Measurements from ENCODE around the gene ZNF236. TPM values are rescaled to one million over a fixed set of nuclear protein-coding genes. Genes with fewer than 3 reads are reported as not detected.
A peak's percentile ranks its signal among the peaks of the same experiment; 100 is the strongest.

ZNF236 gene
- total and polyA plus RNA-seq, 5 donors from 2014 or later, result 5.5 to 26.1 (median 8.1) TPM

- Mint-ChIP-seq H3K4me3 (no peak overlapping the region), H3K27me3 (no peaks in the 10 kb centered on the region), H3K27ac (peak overlapping the region in 2 of 3 donors; percentile 36 to 57), H3K36me3 (peaks cover 45% of the 10 kb centered on the region), H3K4me1 (peaks cover 4 to 24% (median 20%) of the 10 kb centered on the region in 4 donors), H3K9me3 (no peaks in the 10 kb centered on the region)
- no peak for ATAC-seq (ENCODE audit: low read depth in 2 of 2)
- no peaks in the 10 kb centered on the region for H3K9me3 ChIP-seq (ENCODE audit: control insufficient read depth in 2 of 2, low read length in 2 of 2)
- DNase-seq, result no peak
- H3K27ac ChIP-seq (ENCODE audit: insufficient read depth, low read length, poor library complexity, severe bottlenecking), result no peak overlapping the region
- H3K4me3 ChIP-seq (ENCODE audit: low read depth, low read length), result no peak overlapping the region
- peaks cover 6% of the 10 kb centered on the region for H3K4me1 ChIP-seq (ENCODE audit: control insufficient read depth, insufficient read depth, low read length, poor library complexity, severe bottlenecking)
- peaks cover 52% of the 10 kb centered on the region for H3K36me3 ChIP-seq (ENCODE audit: control insufficient read depth, insufficient read depth, low read length)
- no peaks in the 10 kb centered on the region for H3K27me3 ChIP-seq (ENCODE audit: control insufficient read depth, insufficient read depth, low read length)
Observed at GRCh38 chr18:76953156-76953555, 130.8 kb downstream of the ZNF236 start.

- H3K27me3 ChIP-seq (ENCODE audit: control insufficient read depth, insufficient read depth, low read length), result no peaks in the 10 kb centered on the region
- ATAC-seq (ENCODE audit: low read depth in 2 of 2) (no peak), DNase-seq (no peak)
- H3K4me1 ChIP-seq (ENCODE audit: control insufficient read depth, insufficient read depth, low read length, poor library complexity, severe bottlenecking), result peaks cover under 1% of the 10 kb centered on the region
- peaks cover 53% of the 10 kb centered on the region for H3K36me3 ChIP-seq (ENCODE audit: control insufficient read depth, insufficient read depth, low read length)
- Mint-ChIP-seq H3K27ac (peak overlapping the region in 1 of 3 donors; percentile 36), H3K36me3 (peaks cover 40% of the 10 kb centered on the region), H3K4me1 (peaks cover 4 to 18% (median 16%) of the 10 kb centered on the region in 4 donors), H3K4me3 (no peak overlapping the region), H3K27me3 (no peaks in the 10 kb centered on the region), H3K9me3 (no peaks in the 10 kb centered on the region)
- no peak overlapping the region for H3K27ac ChIP-seq (ENCODE audit: insufficient read depth, low read length, poor library complexity, severe bottlenecking)
- H3K9me3 ChIP-seq (ENCODE audit: control insufficient read depth in 2 of 2, low read length in 2 of 2), result no peaks in the 10 kb centered on the region
- no peak overlapping the region for H3K4me3 ChIP-seq (ENCODE audit: low read depth, low read length)
Observed at GRCh38 chr18:76953583-76954233, 131.4 kb downstream of the ZNF236 start.

GRCh38 chr18:76955524-76956170 is 133.3 kb downstream of the ZNF236 start:
- Mint-ChIP-seq H3K27ac (no peak overlapping the region), H3K4me1 (peaks cover 2 to 9% (median 7%) of the 10 kb centered on the region in 4 donors), H3K36me3 (peaks cover 45% of the 10 kb centered on the region), H3K9me3 (no peaks in the 10 kb centered on the region), H3K27me3 (no peaks in the 10 kb centered on the region), H3K4me3 (peak overlapping the region in 1 of 4 donors; percentile 27)
- DNase-seq, result no peak
- Histone ChIP-seq H3K4me3 (ENCODE audit: low read depth, low read length) (no peak overlapping the region), H3K36me3 (ENCODE audit: control insufficient read depth, insufficient read depth, low read length) (peaks cover 68% of the 10 kb centered on the region), H3K9me3 (ENCODE audit: control insufficient read depth in 2 of 2, low read length in 2 of 2) (no peaks in the 10 kb centered on the region), H3K4me1 (ENCODE audit: control insufficient read depth, insufficient read depth, low read length, poor library complexity, severe bottlenecking) (no peaks in the 10 kb centered on the region), H3K27me3 (ENCODE audit: control insufficient read depth, insufficient read depth, low read length) (no peaks in the 10 kb centered on the region), H3K27ac (ENCODE audit: insufficient read depth, low read length, poor library complexity, severe bottlenecking) (no peak overlapping the region)
- no peak for ATAC-seq (ENCODE audit: low read depth in 2 of 2)

- Histone ChIP-seq H3K9me3 (ENCODE audit: control insufficient read depth in 2 of 2, low read length in 2 of 2) (no peaks in the 10 kb centered on the region), H3K4me1 (ENCODE audit: control insufficient read depth, insufficient read depth, low read length, poor library complexity, severe bottlenecking) (no peaks in the 10 kb centered on the region), H3K27ac (ENCODE audit: insufficient read depth, low read length, poor library complexity, severe bottlenecking) (no peak overlapping the region), H3K27me3 (ENCODE audit: control insufficient read depth, insufficient read depth, low read length) (no peaks in the 10 kb centered on the region), H3K4me3 (ENCODE audit: low read depth, low read length) (no peak overlapping the region), H3K36me3 (ENCODE audit: control insufficient read depth, insufficient read depth, low read length) (peaks cover 71% of the 10 kb centered on the region)
- no peak for DNase-seq
- Mint-ChIP-seq H3K27ac (no peak overlapping the region), H3K4me1 (peaks cover 0 to 4% (median 2%) of the 10 kb centered on the region in 4 donors), H3K4me3 (no peak overlapping the region), H3K27me3 (no peaks in the 10 kb centered on the region), H3K36me3 (peaks cover 46% of the 10 kb centered on the region), H3K9me3 (peaks cover 0 to under 1% (median 0%) of the 10 kb centered on the region in 7 donors)
- ATAC-seq (ENCODE audit: low read depth in 2 of 2), result no peak
Observed at GRCh38 chr18:76956648-76957047, 134.3 kb downstream of the ZNF236 start.

- Mint-ChIP-seq H3K4me3 (no peak overlapping the region), H3K27me3 (no peaks in the 10 kb centered on the region), H3K4me1 (peaks cover under 1 to 13% (median 7%) of the 10 kb centered on the region in 4 donors)
Observed at GRCh38 chr18:76957384-76958355, 135.3 kb downstream of the ZNF236 start.

GRCh38 chr18:76958692-76959341 is 136.5 kb downstream of the ZNF236 start:
- H3K27ac Mint-ChIP-seq, result peak overlapping the region in 1 of 3 donors; percentile 51
- H3K36me3 Mint-ChIP-seq, result peaks cover 53% of the 10 kb centered on the region
- peaks cover 0 to 2% (median 0%) of the 10 kb centered on the region in 7 donors for H3K9me3 Mint-ChIP-seq
- DNase-seq, result no peak
- ATAC-seq (ENCODE audit: low read depth in 2 of 2), result no peak
- no peaks in the 10 kb centered on the region for H3K27me3 ChIP-seq (ENCODE audit: control insufficient read depth, insufficient read depth, low read length)
- H3K27me3 Mint-ChIP-seq, result no peaks in the 10 kb centered on the region
- H3K4me3 ChIP-seq (ENCODE audit: low read depth, low read length), result no peak overlapping the region
- no peak overlapping the region for H3K27ac ChIP-seq (ENCODE audit: insufficient read depth, low read length, poor library complexity, severe bottlenecking)
- no peak overlapping the region for H3K4me3 Mint-ChIP-seq
- no peaks in the 10 kb centered on the region for H3K9me3 ChIP-seq (ENCODE audit: control insufficient read depth in 2 of 2, low read length in 2 of 2)
- H3K36me3 ChIP-seq (ENCODE audit: control insufficient read depth, insufficient read depth, low read length), result peaks cover 60% of the 10 kb centered on the region
- peaks cover 5% of the 10 kb centered on the region for H3K4me1 ChIP-seq (ENCODE audit: control insufficient read depth, insufficient read depth, low read length, poor library complexity, severe bottlenecking)
- peaks cover 12 to 24% (median 18%) of the 10 kb centered on the region in 4 donors for H3K4me1 Mint-ChIP-seq

More at GRCh38 chr18:76957384-76958355, 135.3 kb downstream of the ZNF236 start:
- H3K36me3 Mint-ChIP-seq, result peaks cover 52% of the 10 kb centered on the region
- peaks cover 0 to 2% (median 0%) of the 10 kb centered on the region in 7 donors for H3K9me3 Mint-ChIP-seq
- no peaks in the 10 kb centered on the region for H3K27me3 ChIP-seq (ENCODE audit: control insufficient read depth, insufficient read depth, low read length)
- H3K27ac Mint-ChIP-seq, result peak overlapping the region in 2 of 3 donors; percentile 15 to 33
- ATAC-seq (ENCODE audit: low read depth in 2 of 2) (no peak), DNase-seq (no peak)
- no peak overlapping the region for H3K27ac ChIP-seq (ENCODE audit: insufficient read depth, low read length, poor library complexity, severe bottlenecking)
- no peaks in the 10 kb centered on the region for H3K9me3 ChIP-seq (ENCODE audit: control insufficient read depth in 2 of 2, low read length in 2 of 2)
- no peaks in the 10 kb centered on the region for H3K4me1 ChIP-seq (ENCODE audit: control insufficient read depth, insufficient read depth, low read length, poor library complexity, severe bottlenecking)
- no peak overlapping the region for H3K4me3 ChIP-seq (ENCODE audit: low read depth, low read length)
- peaks cover 65% of the 10 kb centered on the region for H3K36me3 ChIP-seq (ENCODE audit: control insufficient read depth, insufficient read depth, low read length)

- Mint-ChIP-seq H3K4me3 (no peak overlapping the region), H3K4me1 (peaks cover 20 to 32% (median 23%) of the 10 kb centered on the region in 4 donors), H3K27ac (peak overlapping the region in 2 of 3 donors; percentile 17 to 86), H3K9me3 (peaks cover 0 to 2% (median 0%) of the 10 kb centered on the region in 7 donors), H3K36me3 (peaks cover 53% of the 10 kb centered on the region), H3K27me3 (no peaks in the 10 kb centered on the region)
- ATAC-seq (ENCODE audit: low read depth in 2 of 2) (no peak), DNase-seq (no peak)
- Histone ChIP-seq H3K27me3 (ENCODE audit: control insufficient read depth, insufficient read depth, low read length) (no peaks in the 10 kb centered on the region), H3K9me3 (ENCODE audit: control insufficient read depth in 2 of 2, low read length in 2 of 2) (no peaks in the 10 kb centered on the region), H3K36me3 (ENCODE audit: control insufficient read depth, insufficient read depth, low read length) (peaks cover 60% of the 10 kb centered on the region), H3K27ac (ENCODE audit: insufficient read depth, low read length, poor library complexity, severe bottlenecking) (no peak overlapping the region), H3K4me1 (ENCODE audit: control insufficient read depth, insufficient read depth, low read length, poor library complexity, severe bottlenecking) (peaks cover 11% of the 10 kb centered on the region), H3K4me3 (ENCODE audit: low read depth, low read length) (no peak overlapping the region)
Observed at GRCh38 chr18:76959605-76960004, 137.2 kb downstream of the ZNF236 start.

All from CD4-positive, CD25-positive, alpha-beta regulatory T cell (primary cell).